Mesenteric fat pad (tissue), 1 donor: ENCODE measurements around the gene PLCB3. TPM values are rescaled to one million over a fixed set of nuclear protein-coding genes. Genes with fewer than 3 reads are reported as not detected.

Source experiments
- DNase-seq: peaks from one replicate; pipeline ENCODE4 v3.0.0-alpha.2; 2020; ENCODE audit warnings: low spot score
- total RNA-seq: library from RNA; stranded (reverse); fragmentation: NEBNext Ultra II Directional; extraction: Animal tissue kit (Norgen Biotek cat#: 25700); gene quantifications from one replicate; pipeline ENCODE4 v1.2.1, GENCODE V29; 2021
- donor health status: DM: yes; HTN: yes; CAD: no.

The PLCB3 gene
- total RNA-seq, 1 donor from 2014 or later = 25.8 TPM

GRCh38 chr11:64249563-64250414 is 1.5 kb upstream of the PLCB3 start:
- no peak for DNase-seq

- no peak for DNase-seq
Observed at GRCh38 chr11:64250415-64251015, 815 bp upstream of the PLCB3 start.

- no peak for DNase-seq
Observed at GRCh38 chr11:64251753-64252002, 348 bp downstream of the PLCB3 start.

- no peak for DNase-seq
Observed at GRCh38 chr11:64252003-64252872, 908 bp downstream of the PLCB3 start.

- DNase-seq = no peak
Observed at GRCh38 chr11:64253043-64253442, 1.7 kb downstream of the PLCB3 start.

GRCh38 chr11:64253481-64253880 is 2.2 kb downstream of the PLCB3 start:
- no peak for DNase-seq

DNA sequence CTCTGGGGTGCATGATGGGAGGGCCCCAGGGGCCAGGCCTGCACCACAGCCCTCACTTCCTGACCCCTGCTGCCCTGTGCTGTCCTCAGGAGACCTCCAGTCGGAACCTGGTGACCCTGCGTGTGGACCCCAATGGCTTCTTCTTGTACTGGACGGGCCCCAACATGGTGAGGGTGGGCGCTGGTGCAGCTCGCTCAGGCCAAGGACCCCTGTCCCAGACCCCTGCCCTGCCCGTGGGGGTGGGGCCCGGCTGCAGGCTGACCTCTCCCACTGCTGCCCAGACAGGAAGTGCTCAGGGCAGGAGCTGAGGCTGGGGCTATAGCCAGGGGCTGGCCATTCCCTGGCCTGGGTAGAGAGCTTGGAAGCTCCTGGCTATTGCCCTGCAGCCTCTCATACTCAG is 3.0 kb downstream of the PLCB3 start:
- DNase-seq = no peak

DNA sequence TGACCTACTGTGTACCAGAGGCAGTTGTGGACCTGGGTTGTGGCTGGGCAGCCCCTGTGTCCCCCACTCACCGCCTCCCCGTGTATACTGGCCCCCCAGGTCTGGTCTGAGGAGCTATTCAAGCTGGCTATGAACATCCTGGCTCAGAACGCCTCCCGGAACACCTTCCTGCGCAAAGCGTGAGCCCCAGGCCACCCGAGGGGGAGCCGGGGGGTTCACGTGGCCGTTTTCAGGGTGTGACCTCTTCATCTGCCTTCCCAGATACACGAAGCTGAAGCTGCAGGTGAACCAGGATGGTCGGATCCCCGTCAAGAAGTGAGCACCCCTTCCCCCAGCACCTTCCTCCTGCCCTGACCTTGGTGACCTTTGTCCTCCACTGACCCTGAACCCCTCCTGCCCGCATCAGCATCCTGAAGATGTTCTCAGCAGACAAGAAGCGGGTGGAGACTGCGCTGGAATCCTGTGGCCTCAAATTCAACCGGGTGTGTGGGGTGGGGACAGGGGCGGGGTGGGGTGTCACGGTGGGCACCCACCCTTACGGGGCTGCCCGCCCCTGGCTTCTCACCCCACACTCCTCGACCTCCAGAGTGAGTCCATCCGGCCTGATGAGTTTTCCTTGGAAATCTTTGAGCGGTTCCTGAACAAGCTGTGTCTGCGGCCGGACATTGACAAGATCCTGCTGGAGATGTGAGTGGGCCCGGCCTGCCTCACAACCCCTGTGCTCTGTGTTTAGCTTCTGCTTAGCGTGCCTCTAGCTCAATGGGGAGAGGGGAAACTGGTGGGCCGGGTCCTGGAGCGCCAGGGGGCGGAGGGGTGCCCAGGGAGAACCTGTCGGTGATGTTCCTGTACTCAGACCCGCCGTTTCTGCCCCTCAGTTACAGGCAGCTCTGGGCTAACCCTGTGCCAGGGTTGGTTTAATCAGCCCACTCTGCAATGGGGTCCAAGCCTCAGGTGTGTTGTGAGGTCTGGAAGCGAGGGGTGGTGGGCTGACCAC is 4.1 kb downstream of the PLCB3 start:
- no peak for DNase-seq

- no peak for DNase-seq
Observed at GRCh38 chr11:64256300-64256699, 5.0 kb downstream of the PLCB3 start.

GRCh38 chr11:64258356-64258755 is 7.0 kb downstream of the PLCB3 start:
- DNase-seq = no peak

GRCh38 chr11:64258946-64259532 is 7.7 kb downstream of the PLCB3 start:
- no peak for DNase-seq

- DNase-seq = no peak
Observed at GRCh38 chr11:64259533-64260067, 8.3 kb downstream of the PLCB3 start.

- DNase-seq = no peak
Observed at GRCh38 chr11:64260147-64260708, 8.9 kb downstream of the PLCB3 start.

- DNase-seq = no peak
Observed at GRCh38 chr11:64261556-64262080, 10.3 kb downstream of the PLCB3 start.

DNA sequence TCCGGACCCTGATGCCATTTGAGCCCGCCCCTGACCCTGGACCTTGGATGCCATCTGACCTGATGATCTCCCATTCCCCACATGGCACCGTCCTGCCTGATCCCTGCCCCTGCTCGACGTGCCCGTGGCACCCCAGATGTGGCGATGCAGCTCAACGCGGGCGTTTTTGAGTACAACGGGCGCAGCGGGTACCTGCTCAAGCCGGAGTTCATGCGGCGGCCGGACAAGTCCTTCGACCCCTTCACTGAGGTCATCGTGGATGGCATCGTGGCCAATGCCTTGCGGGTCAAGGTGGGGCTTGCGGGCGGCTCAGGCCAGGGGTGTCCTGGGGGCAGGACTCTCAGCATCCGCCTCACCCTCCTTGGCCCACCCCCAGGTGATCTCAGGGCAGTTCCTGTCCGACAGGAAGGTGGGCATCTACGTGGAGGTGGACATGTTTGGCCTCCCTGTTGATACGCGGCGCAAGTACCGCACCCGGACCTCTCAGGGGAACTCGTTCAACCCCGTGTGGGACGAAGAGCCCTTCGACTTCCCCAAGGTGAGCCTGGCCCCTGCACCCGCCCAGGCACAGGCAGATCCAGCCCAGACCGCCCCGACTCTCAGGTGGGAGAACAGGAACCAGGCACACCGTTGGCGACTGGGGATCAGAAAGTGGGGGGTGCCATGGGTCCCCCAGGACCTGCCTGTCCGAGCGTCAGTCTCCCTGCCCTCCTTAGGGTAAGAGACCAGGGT is 11.1 kb downstream of the PLCB3 start:
- no peak for DNase-seq

DNA sequence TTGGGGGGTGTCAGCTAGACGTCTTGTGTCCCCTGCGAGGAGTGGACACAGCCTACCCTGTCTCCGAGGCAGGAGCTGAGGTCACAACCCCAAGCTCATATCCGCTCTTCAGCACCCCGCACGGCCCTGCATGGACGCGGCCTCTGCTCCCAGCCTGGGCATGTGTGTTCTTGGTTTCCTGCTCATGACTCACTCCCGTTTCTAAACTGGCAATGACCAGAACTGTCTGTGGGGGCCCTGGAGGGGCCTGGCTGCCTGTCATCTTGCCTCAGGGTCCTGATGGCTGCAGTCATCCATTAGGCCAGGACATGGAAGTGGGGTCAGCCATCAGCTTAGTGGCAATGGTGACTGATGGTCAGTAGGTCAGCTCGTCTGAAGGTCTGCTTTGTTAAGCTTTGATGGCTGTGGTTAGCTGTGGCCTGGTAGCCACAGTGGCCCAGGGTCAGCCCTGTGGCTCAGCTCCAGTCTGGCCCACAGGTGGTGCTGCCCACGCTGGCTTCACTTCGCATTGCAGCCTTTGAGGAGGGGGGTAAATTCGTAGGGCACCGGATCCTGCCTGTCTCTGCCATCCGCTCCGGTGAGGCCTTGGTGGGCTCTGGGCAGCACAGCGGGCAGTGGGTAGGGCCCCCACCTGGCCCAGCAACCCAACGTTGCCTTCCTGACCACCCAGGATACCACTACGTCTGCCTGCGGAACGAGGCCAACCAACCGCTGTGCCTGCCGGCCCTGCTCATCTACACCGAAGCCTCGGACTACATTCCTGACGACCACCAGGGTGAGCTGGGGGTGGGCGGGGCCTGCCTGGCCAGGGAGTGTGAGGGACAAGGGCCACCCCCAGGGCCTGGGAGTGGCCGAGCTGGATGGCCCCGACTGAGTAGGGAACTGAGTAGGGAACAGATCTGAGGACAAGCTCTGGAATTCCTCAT is 12.0 kb downstream of the PLCB3 start:
- no peak for DNase-seq

DNA sequence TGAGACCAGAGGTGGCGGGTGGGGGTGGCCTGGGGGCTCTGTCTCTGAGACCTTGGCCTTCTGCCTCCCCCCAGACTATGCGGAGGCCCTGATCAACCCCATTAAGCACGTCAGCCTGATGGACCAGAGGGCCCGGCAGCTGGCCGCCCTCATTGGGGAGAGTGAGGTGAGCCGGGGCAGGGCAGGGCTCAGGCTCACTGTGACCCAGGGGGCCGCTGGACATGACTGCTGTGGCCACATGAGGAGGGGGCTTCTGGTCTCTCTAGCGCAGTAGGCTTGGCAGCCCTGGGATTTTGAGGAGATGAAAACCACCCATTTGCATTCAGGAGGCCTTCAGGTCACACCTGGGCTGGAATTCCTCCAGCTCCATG is 12.6 kb downstream of the PLCB3 start:
- DNase-seq = no peak

- DNase-seq = no peak
Observed at GRCh38 chr11:64264371-64264852, 13.1 kb downstream of the PLCB3 start.
